Hematopoietic multipotent progenitor cell treated with erythropoietin and hydrocortisone succinate and interleukin-3 and kit ligand, for 8 days (in vitro differentiated cells): ENCODE measurements around the gene MID2.
"Not testable (repeated sequence)": the region's sequence is repeated elsewhere in the genome, so short reads cannot be mapped to it uniquely, and the experiment has no call there.

Experiments used
- DNase-seq: peaks from one replicate; pipeline ENCODE4 v3.0.0-alpha.2; 2015

Gene MID2

DNA sequence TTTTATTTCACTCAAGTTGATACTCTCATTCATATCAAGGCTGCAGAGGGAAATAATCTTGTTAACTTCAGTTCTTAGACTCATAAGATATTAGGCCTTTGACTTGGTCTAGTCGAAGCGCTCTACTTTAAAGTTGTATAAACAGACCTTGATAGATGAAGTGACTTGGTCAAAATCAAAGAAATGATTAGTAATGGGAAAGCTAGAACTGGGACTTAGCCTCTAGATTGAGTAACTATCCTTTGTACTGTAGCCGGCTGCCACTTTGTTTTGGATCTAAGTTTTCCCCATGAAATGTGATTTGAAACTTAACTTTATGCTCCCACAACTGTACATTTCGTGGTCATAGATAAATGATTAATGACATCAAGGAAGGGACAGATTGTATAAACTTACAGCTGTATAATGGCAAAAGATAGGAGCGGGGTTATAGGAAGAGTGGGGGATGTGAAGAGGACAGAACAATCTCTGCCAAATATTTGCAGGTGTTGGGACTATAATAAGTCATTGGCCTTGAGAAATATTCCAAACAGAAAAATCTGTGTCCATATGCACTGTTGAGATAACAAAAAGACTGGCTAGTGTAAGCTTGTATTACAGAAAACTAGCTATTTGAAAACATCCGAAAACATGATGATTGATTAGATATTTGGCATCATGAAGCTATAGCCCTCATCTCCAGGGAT is 17.2 kb downstream of the MID2 start:
- DNase-seq = no peak

DNA sequence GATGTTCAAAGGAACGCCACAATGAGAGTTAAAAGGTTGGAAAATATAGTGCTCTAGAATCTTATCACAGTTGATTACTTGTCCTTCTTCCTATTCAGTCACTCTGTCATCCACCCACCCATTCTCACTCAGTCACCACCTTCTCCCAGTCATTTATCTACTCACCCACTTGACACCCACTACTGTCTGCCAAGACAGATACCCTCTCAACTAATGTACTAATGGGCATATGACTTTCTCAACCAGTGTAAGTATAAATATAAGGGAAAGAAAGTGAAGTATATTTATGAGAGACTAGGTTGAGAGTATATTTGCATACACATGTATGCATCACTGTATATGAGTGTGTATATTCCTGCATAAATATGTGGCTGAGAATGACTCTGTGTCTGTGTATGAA is 20.0 kb downstream of the MID2 start:
- peak; percentile 80 for DNase-seq

DNA sequence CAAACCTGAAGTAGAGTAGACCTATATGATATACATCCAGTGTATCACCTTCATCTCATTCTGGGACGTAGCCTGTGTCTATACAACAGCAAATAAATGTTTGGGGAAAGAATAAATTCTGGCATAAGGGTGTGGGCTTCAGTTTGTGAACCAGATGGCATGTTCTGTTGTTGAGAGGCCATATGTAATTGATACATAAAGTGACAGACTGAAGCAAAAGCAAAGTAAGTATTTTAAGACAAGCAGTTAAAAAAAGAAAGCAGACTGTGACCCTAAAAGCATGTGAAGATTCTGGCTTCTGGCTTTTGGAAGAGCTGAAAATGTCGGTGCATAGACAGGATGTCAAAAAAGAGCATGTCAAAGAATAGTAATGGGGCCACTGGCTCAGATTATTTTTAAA is 22.9 kb downstream of the MID2 start:
- DNase-seq = no peak

DNA sequence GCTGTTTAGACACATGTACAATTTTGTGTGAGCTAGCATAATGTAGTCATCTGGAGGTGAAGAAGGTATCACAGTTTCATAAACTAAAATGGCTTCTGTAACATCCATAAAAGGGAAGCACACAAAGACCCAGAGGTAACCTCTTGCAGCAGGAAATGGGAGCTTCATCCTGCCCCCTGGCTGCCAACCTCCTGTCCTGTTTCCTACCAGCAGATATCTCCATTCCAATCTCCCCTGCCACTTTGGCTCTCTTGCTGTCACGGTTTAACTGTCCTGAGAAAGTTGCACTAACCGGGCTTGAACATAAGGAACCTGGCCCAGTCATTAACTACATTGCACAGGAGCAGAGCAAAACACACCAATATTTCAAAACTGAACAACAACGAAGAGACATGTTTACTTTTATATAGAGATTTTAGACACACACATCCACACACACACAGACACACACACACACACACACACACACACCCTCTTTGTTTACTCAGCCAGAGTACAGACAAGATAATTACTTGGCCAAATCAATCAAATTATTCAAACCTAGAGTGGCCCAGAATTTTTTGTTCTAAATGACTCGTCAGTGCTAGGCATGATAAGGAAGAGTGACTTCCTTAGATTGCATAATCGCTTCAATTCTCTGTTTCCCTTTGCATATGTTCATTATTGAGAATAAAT is 24.2 kb downstream of the MID2 start:
- no peak for DNase-seq

DNA sequence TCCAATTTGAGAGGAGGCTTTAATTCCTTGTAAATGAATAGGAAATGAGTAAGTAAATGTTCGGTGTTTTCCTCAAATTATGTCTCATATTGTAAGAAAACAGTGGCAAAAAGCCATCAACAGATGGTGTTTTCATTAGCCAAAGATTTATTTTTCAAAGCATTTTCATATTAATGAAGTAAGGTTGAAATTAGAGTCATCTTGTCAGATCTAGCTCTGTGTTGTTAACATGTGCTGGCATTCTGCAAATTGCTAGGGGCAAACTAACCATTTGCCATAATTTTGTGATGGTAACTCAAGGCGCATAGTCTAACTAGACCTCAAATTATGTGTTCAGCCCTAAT is 24.7 kb downstream of the MID2 start:
- no peak for DNase-seq

DNA sequence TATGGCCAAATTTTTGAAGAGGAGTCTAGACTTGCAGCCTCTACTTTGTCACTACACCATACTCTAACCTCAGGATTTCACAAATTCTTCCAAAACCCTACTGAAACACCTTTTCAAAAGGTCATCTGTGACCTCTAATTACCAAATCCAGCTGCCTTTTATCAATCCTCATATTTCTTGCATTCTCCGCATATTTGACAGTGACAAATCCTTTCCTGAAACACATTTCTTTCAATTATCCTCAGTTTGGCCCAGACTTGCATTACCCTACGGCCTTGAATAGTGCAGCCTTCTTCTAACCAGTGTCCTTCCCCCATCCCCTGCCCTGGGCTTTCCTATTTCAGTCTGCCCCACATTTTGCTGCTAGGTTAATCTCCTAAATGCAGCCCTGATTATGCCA is 25.5 kb downstream of the MID2 start:
- DNase-seq = no peak

DNA sequence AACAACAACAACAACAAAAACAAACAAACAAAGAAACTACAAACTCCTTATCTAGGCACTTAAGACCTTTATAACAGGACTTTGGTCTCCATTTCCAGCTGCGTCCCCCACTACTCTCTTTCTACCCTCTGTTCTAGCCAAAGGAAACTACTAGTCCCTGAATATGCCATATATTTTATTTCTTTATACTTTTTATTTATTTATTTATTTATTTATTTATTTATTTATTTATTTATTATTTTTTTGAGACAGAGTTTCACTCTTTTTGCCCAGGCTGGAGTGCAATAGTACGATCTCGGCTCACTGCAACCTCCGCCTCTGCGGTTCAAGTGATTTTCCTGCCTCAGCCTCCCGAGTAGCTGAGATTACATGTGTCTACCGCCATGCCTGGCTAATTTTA is 26.0 kb downstream of the MID2 start:
- DNase-seq = not testable (repeated sequence)

DNA sequence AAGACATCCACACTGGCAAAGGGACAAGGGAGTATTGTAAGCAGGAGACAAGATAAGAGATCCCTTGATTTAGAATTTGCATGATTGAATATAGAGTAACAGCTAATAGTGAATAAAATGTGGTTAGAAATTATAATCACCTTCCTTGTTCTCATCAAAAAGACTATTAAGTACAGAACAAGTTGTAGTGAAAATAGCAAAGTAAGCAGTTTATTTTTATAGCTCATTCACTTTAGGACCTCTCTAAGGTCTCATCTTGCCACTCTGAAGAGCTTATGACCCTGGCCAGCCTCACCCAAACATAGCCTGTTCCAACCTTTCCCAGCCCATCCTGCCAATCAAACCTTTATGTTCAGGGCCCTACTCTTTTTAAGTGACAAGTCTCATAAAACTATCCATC is 30.6 kb downstream of the MID2 start:
- DNase-seq = no peak

DNA sequence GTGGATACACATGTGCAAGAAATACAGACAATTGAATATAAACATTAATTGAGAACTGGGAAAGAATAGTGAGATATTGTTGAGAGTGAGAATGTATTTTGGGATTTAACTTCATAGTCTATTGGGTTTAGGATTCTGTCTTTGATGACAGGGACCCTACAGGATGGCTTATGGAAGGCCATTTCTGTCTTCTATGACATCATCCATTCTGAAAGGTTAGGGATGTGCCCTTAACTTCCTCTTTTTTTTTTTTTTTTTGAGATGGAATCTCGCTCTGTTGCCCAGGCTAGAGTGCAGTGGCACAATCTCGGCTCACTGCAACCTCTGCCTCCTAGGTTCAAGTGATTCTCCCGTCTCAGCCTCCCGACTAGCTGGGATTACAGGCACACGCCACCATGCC is 31.4 kb downstream of the MID2 start:
- not testable (repeated sequence) for DNase-seq

DNA sequence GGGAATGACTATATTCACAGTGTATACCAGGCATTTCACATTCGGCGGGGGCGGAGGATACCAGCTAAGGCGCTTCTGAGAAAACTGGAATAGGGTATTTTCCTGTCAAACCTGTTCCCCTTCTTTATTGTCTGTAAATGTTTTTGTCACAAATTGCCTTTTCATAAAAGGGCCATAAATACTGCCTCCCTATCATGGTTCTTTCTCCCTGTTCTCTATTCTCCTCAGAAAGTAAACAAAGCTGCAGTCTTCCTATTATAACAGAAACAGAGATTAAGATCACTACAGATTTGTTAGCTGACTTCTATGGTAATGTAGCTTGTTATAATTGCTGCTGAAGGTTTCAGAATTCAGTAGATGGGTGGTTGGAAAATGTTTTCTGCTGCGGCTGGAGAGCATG is 32.2 kb downstream of the MID2 start:
- DNase-seq = no peak

DNA sequence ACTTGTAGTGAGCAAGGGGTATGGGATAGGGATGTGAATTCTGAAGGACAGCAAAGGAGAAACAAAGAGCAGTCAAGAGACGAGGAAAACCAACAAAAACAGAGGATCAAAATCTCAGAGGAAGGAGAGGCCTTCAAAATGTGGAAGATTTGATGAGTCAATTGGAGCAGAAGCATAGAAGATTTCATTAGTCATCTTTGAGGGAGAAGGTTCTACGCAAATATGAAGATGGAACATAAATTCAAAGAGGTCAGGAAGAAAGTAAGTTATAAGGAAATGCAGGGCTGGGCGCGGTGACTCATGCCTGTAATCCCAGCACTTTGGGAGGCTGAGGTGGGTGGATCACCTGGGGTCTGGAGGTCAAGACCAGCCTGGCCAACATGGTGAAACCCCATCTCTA is 35.4 kb downstream of the MID2 start:
- no peak for DNase-seq

DNA sequence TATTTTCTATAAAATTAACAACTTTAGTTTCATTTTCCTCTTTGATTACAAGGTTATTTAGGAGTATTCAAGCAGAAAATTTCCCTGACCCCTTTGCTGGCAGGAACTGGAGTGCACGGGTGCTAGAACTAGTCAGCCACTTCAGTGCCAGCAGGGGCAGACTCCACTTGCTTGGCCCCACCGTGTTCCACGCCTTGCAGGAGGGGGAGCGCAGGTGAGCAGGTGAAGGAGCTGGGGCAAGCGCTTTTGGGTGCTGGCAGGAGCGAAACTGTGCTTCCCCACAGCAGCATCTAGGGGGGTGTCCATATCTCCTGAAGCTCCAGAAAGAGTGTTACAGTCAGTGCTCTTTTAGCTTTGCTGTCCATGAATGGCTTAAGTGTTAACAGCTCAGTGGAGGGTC is 45.5 kb downstream of the MID2 start:
- no peak for DNase-seq

DNA sequence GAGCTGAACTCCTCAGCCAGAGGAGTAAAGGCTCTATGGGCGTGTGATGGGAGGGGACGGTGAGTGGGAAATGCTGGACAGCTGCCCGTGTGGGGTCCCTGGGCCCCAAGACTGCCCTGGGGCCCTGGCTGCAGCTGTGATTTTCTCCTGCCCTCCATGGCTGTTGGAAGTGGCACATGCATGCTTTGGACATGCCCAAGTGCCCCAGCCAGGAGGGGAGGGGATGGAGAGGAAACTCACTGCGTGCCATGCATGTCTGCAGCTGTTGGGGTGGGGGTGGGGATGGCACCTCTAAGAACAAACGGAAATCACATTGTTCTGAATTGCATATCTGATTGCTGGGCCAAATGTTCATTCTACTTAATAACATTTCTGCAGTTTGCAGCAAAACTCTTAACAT is 52.4 kb downstream of the MID2 start:
- DNase-seq = no peak

DNA sequence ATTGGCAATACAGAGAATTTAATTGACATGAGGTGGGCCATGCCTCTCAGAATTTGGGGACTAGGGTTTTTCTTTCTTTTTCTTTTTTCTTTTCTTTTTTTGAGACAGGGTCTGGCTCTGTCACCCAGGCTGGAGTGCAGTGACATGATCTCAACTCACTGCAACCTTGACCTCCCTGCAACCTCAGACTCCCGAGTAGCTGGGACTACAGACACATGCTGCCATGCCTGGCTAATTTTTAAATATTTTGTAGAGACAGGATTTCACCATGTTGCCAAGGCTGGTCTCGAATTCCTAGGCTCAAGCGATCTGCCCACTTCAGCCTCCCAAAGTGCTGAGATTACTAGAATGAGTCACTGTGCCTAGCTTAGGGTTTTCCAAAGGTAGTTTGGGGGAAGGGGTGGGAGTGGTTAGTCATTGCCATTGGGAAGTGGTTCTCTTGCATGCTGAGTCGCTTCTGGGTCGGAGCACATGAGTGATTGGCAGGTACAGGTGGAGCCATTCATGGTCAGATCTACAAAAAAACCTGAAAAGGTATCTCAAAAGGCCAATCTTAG is 54.5 kb downstream of the MID2 start:
- no peak for DNase-seq

DNA sequence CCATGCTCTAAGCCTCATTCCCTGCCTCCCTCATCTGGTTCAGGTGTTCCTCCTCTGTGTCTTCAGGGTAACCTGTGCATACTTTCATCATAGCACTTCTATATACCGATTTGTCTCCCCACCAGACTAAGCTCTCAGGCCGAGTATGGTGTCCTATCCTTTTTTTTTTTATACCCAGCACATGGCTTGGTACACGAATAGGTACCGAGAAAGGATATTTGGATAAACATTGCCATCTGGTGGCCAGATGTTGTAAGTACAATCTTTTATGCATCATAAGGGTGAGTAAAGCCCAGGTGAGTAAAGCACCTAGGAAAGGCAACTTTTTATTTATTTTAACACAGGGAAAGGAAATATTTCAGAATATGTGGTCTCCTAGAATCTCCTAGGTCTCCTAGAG is 68.4 kb downstream of the MID2 start:
- peak; percentile 65 for DNase-seq

DNA sequence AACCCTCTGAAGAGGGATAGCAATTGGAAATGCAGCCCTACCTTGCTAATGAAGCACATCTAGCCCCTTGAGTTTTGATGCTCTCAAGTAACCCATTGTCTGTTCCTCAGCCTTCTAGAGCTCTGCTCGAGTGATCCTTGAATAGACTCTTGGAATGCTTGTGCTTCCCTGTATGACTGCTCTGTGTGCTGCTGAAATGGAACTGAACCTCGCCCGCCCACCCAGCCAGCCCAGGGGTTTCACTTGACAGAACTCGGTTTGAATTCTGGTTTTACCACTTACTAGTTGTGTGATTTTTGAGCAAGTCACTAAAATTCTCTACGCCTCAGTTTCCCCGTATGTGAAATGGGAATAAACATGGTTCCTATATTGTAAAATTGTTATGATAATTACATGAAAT is 77.1 kb downstream of the MID2 start:
- no peak for DNase-seq

DNA sequence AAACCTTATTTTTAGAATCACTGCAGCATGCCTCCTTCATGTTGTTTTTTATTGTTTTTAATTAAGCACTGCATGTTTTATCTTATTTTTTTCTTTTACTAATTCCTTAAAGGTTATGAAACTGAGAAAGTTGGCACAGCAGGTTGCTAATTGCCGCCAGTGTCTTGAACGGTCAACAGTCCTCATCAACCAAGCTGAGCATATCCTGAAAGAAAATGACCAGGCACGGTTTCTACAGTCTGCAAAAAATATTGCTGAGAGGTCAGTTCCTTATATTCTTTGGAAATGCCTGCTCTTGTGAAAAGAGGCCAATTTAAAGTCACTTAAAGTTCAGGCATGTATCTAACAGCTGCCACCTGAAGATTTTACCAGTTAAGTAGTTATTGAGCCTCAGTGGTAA is 79.7 kb downstream of the MID2 start:
- DNase-seq = no peak

DNA sequence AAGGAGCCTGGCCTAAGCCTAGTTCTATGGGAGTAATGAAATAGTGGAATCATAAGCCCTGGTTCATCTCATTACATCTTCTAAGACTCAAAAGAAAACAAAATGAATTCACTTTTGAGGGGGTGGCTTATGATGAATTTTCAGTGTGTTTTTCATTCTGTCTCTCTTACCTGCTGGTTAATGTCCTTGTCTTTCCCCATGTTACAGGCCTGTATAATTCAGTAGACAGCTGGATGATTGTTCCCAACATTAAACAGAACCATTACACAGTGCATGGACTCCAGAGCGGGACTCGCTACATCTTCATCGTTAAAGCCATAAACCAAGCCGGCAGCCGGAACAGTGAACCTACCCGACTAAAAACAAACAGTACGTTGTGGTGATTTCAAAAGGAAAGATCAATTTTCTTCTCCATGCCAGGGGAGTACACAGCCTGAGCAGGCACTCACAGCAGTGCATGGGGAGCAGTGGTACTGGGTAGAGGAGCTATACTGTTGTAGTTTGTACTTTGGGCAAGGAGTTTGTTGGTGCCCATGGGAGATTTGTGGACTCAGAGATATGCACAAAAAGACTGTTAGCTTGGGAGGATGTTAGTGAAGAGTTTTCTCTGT is 98.6 kb downstream of the MID2 start:
- DNase-seq = no peak

DNA sequence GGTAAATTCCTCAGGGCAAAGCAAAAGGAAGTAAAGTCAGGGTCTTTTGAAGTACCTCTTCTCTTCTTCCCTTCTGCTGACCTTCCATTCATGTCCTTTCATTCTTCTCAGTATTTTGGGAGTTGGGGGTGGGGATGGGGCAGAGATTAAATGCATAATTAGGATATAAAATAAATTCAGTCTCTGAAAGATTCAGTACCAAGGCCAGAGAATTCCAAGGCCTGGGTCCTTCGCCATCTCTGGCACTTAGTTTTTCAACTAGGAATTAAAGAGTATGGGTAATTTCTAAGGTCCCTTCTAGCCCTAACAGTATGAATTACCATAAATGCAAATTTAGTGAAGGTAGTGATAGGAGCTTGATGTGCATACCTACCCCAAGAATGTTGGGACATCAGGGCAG is 108.6 kb downstream of the MID2 start:
- DNase-seq = no peak

DNA sequence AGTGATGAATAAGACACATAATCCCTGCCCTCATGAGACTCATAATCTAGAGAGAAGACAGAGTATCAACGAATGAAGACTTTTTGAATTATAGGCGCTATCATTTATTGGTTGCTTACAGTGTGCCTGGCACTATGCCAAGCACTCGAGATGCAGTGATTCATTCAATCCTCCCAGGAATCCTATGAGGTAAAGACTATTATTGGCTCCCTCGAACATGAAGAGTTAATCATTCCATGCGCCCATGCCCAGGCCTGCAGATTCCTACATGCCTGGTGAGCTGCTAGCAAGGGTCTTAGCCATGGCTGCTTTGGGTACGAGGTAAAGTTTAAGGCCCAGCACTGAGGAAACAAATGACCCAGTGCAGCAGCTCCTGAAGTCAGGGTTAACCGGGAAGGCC is 109.5 kb downstream of the MID2 start:
- no peak for DNase-seq

DNA sequence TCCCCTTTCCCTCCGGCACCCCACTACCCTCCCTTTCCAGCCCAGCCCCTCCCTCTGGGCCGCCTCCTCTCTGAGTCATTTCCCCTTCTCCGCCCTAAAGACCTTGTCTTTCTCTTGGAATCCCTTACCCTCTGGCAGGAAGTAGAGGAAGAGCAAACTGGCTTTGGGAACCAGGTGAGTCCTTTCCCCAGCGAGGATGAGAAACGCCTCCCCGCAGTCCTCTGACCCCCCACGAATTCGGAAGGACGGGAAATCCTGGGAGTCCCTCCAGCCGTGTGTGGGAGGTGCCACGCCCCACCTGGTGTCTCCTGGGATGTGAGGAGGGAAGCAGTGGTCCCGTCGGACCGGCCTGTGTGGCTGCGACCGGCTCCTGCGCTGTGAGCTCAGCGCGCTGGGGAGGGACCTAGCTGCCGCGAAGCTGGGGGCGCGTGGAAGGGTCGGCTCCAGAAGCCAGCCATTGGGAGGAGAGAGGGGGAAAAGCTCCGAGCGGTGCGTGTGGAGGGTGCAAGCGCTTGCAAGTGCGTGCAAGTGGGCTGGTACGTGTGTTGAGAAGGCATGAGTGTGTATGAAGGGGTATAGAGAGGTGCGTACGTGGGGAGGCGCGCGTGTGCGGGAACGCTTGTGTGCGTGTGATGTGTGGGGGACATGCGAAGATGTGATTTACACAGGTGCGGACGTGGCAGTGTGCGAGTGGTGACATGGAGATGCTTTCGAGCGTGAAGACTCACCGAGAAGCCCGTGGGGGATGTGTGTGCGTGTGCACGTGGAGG is 110.2 kb downstream of the MID2 start:
- DNase-seq = no peak

DNA sequence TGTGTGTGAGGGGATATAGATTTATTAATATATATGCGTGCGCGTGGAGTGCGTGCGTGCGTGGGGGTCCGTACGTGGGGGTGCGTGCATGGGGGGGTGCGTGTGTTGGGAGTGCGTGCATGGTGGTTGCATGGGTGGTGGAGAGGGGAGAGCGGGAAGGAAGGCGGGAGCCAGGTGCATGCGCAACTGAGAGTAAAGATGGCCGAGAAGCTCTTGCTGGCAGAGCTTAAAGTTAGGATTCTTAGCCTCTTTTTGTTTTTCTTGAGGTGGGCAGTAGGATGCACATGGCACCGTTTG is 110.7 kb downstream of the MID2 start:
- no peak for DNase-seq

DNA sequence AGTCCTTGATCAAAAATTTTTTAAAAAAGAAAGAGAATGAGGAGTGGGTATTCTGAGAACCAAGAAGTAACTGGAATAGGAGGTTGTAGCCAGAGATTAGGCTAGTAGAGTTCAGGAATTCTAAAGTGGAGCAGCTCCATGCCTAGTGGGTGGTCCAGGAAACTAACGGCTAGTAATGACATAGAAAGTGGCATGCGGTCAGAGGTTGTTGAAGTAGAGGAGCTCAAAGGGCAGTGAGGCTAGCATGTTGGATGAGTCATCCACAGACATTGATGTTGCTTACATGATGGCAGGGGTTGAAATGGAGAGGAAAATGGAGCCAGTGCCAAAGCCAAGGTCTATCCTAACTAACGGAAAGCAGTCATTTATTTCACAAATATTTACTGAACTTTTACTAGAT is 114.4 kb downstream of the MID2 start:
- DNase-seq = no peak

DNA sequence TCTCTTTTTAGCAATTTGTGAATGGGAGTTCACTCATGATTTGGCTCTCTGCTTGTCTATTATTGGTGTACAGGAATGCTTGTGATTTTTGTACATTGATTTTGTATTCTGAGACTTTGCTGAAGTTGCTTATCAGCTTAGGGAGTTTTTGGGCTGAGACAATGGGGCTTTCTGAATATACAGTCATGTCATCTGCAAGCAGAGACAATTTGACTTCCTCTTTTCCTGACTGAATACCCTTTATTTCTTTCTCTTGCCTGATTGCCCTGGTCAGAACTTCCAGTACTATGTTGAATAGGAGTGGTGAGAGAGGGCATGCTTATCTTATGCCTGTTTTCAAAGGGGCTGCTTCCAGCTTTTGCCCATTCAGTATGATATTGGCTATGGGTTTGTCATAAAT is 129.7 kb downstream of the MID2 start:
- not testable (repeated sequence) for DNase-seq
